ENCODE results near the gene RACK1. TPM values are rescaled to one million over a fixed set of nuclear protein-coding genes. Genes with fewer than 3 reads are reported as not detected.
"Not testable (repeated sequence)": the region's sequence is repeated elsewhere in the genome, so short reads cannot be mapped to it uniquely, and the experiment has no call there.

The RACK1 gene
- total RNA-seq, 1 donor from 2014 or later = 2,123 TPM

DNA sequence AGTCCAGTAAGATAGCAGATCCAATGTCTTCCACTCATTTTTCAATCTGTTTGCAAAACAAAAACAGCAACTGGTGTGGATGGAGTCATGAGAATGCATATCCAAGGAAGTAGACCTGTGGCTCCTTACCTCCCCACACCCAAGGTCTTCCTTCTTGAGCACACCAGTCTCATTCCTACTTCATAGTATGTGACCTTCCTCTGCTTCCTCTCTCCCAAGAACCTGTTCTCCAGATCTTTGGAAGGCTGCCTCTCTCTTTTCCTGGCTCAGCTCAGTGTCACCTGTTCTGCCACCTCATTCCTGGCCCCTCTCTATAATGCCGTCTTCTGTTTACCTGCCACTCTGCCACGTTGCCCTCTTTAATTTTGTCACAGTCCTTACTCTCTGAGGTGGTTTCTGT lies 30.8 kb downstream of the RACK1 start:
- no peaks in the 10 kb centered on the region for H3K36me3 Mint-ChIP-seq (ENCODE audit: low read depth)
- DNase-seq (ENCODE audit: low spot score) = no peak
- peaks cover 22% of the 10 kb centered on the region for H3K4me1 Mint-ChIP-seq (ENCODE audit: low read depth)
- H3K27ac Mint-ChIP-seq = no peak overlapping the region
- intact Hi-C loops (cut with micrococcal nuclease) = no loop called here
- H3K27me3 Mint-ChIP-seq (ENCODE audit: low read depth) = peaks cover 2% of the 10 kb centered on the region
- H3K9me3 Mint-ChIP-seq = no peaks in the 10 kb centered on the region
- no peak overlapping the region for H3K4me3 Mint-ChIP-seq (ENCODE audit: low read depth)

GRCh38 chr5:181212080-181212479 lies 31.6 kb downstream of the RACK1 start:
- DNase-seq (ENCODE audit: low spot score) = no peak
- no peak overlapping the region for H3K27ac Mint-ChIP-seq
- peaks cover 5% of the 10 kb centered on the region for H3K27me3 Mint-ChIP-seq (ENCODE audit: low read depth)
- H3K4me3 Mint-ChIP-seq (ENCODE audit: low read depth) = no peak overlapping the region
- intact Hi-C loops (cut with micrococcal nuclease) = no loop called here
- no peaks in the 10 kb centered on the region for H3K36me3 Mint-ChIP-seq (ENCODE audit: low read depth)
- peaks cover 20% of the 10 kb centered on the region for H3K4me1 Mint-ChIP-seq (ENCODE audit: low read depth)
- no peaks in the 10 kb centered on the region for H3K9me3 Mint-ChIP-seq

- H3K27ac Mint-ChIP-seq = no peak overlapping the region
- intact Hi-C loops (cut with micrococcal nuclease) = no loop called here
- peaks cover 24% of the 10 kb centered on the region for H3K4me1 Mint-ChIP-seq (ENCODE audit: low read depth)
- H3K27me3 Mint-ChIP-seq (ENCODE audit: low read depth) = peaks cover 9% of the 10 kb centered on the region
- peaks cover 2% of the 10 kb centered on the region for H3K36me3 Mint-ChIP-seq (ENCODE audit: low read depth)
- no peak overlapping the region for H3K4me3 Mint-ChIP-seq (ENCODE audit: low read depth)
- DNase-seq (ENCODE audit: low spot score) = no peak
- H3K9me3 Mint-ChIP-seq = no peaks in the 10 kb centered on the region
These were observed 32.5 kb downstream of the RACK1 start for GRCh38 chr5:181211208-181211607.

GRCh38 chr5:181210698-181211097 lies 33.0 kb downstream of the RACK1 start:
- H3K27ac Mint-ChIP-seq; H3K36me3 Mint-ChIP-seq (ENCODE audit: low read depth); DNase-seq (ENCODE audit: low spot score); H3K4me3 Mint-ChIP-seq (ENCODE audit: low read depth); intact Hi-C loops (cut with micrococcal nuclease); H3K9me3 Mint-ChIP-seq: not testable (repeated sequence)
- H3K27me3 Mint-ChIP-seq (ENCODE audit: low read depth) = peaks cover 14% of the 10 kb centered on the region
- H3K4me1 Mint-ChIP-seq (ENCODE audit: low read depth) = peaks cover 27% of the 10 kb centered on the region

DNA sequence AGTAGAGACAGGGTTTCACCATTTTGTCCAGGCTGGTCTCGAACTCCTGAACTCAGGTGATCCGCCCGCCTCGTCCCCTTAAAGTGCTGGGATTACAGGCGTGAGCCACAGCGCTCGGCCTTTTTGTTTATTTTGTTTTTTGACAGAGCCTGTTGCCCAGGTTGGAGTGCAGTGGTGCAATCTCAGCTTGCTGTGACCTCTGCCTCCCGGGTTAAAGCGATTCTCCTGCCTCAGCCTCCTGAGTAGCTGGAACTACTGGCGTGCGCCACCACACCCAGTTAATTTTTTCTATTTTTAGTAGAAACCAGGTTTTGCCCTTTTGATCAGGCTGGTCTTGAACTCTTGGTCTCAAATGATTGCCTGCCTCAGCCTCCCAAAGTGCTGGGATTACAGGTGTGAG lies 33.6 kb downstream of the RACK1 start:
- intact Hi-C loops (cut with micrococcal nuclease); H3K4me3 Mint-ChIP-seq (ENCODE audit: low read depth); H3K27ac Mint-ChIP-seq; DNase-seq (ENCODE audit: low spot score); H3K9me3 Mint-ChIP-seq; H3K36me3 Mint-ChIP-seq (ENCODE audit: low read depth): not testable (repeated sequence)
- peaks cover 30% of the 10 kb centered on the region for H3K4me1 Mint-ChIP-seq (ENCODE audit: low read depth)
- H3K27me3 Mint-ChIP-seq (ENCODE audit: low read depth) = peaks cover 16% of the 10 kb centered on the region

GRCh38 chr5:181209006-181209405 lies 34.7 kb downstream of the RACK1 start:
- peaks cover 18% of the 10 kb centered on the region for H3K27me3 Mint-ChIP-seq (ENCODE audit: low read depth)
- not testable (repeated sequence) for H3K27ac Mint-ChIP-seq; H3K36me3 Mint-ChIP-seq (ENCODE audit: low read depth); H3K4me3 Mint-ChIP-seq (ENCODE audit: low read depth); DNase-seq (ENCODE audit: low spot score); H3K9me3 Mint-ChIP-seq
- peaks cover 30% of the 10 kb centered on the region for H3K4me1 Mint-ChIP-seq (ENCODE audit: low read depth)
- intact Hi-C loops (cut with micrococcal nuclease) = loop anchor here (5.0 kb wide), 1 partner anchor 37 kb away; no protein-coding TSS in a partner anchor

DNA sequence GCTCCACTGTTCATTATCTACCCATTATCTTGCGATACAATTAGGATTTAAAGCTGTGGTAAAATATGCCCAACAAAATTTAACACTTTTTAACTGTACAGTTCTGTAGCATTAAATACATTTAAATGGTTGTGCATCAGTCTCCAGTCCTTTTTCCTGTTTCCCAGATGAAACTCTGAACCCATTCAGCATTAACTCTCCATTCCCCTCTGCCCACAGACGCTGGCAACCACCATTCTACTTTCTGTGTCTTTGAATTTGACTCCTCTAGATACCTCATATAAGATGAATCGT lies 35.8 kb downstream of the RACK1 start:
- Mint-ChIP-seq H3K4me3 (ENCODE audit: low read depth) (peak overlapping the region; percentile 90), H3K36me3 (ENCODE audit: low read depth) (peaks cover 2% of the 10 kb centered on the region), H3K4me1 (ENCODE audit: low read depth) (peaks cover 31% of the 10 kb centered on the region), H3K27ac (peak overlapping the region; percentile 92), H3K9me3 (no peaks in the 10 kb centered on the region), H3K27me3 (ENCODE audit: low read depth) (peaks cover 24% of the 10 kb centered on the region)
- intact Hi-C loops (cut with micrococcal nuclease) = loop anchor here (1.0 to 5.0 kb wide), 4 partner anchors 10 to 36 kb away; no protein-coding TSS in a partner anchor
- DNase-seq (ENCODE audit: low spot score) = no peak

DNA sequence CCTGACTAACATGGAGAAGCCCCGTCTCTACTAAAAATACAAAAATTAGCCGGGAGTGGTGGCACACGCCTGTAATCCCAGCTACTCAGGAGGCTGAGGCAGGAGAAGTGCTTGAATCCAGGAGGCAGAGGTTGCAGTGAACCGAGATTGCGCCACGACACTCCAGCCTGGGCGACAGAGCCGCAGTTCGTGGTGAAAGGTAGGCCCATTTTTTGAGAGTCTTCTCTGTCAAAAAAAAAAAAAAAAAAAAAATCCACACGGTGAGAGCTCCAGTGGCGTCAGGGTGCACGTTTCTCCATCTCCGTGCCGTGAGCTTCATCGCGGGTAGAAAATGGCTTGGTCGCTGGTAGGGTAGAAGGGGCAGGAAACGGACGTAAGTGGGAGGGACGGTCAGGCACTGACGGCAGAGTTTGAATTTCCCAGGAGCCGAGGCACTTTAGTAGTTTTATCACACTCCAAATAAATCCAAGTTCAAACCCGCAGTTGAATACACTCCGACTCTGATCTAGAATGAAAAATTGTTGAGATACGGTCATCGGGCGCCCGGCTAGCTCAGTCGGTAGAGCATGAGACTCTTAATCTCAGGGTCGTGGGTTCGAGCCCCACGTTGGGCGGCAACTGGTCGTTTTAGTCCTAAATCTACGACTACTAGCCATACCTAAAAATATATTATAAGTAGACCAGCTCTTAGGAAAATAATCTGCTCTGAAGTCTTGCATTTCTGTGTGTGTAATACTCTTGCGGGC lies 36.3 kb downstream of the RACK1 start:
- Mint-ChIP-seq H3K27ac (peak overlapping the region; percentile 92), H3K4me1 (ENCODE audit: low read depth) (peaks cover 31% of the 10 kb centered on the region), H3K27me3 (ENCODE audit: low read depth) (peaks cover 24% of the 10 kb centered on the region), H3K36me3 (ENCODE audit: low read depth) (peaks cover 2% of the 10 kb centered on the region), H3K4me3 (ENCODE audit: low read depth) (peak overlapping the region; percentile 90), H3K9me3 (no peaks in the 10 kb centered on the region)
- DNase-seq (ENCODE audit: low spot score) = peak; percentile 74
- intact Hi-C loops (cut with micrococcal nuclease) = loop anchor here (1.0 to 5.0 kb wide), 4 partner anchors 11 to 35 kb away; no protein-coding TSS in a partner anchor

DNA sequence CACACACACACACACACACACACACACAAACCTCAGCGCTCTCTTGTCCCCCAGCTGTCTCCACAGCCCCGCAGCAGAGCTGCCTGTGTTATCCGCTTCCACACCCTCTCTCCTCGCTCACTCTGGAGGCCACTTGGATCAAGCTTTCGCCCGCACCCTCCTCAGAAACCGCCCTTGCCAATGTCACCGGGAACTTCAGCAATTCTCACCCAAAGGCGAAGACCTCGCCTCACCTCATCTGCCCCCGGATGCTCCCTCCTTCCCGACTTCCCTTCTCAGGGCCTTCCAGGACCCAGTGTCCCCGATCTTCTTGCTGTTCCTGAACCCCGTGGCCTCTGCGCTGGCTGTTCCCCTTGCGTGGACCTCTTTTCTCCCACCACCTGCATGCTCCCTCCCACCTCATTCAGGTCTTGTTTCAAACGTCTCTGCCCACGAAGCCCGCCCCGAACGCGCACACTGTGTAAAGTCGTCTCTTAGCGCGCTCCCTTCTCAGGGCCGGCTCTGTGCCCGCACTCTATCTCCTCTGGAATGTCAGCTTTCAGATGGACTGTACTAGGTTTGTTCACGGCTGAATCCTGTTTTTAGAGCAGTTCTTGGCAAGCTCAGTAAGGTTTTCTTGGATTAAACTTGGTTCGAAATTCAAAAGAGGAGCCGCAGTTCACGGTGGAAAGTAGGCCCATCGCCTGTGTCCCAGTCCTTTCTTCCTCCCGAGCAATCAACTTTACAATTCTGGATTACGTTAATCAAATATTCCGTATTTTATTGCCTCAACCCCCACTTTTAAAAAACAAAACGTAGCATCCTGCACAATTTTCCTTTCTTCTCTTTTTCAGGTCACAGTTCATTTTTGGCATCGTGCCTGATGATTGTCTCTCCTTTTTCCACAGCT lies 37.7 kb downstream of the RACK1 start:
- peaks cover 27% of the 10 kb centered on the region for H3K27me3 Mint-ChIP-seq (ENCODE audit: low read depth)
- peaks cover 2% of the 10 kb centered on the region for H3K36me3 Mint-ChIP-seq (ENCODE audit: low read depth)
- H3K27ac Mint-ChIP-seq = peak overlapping the region; percentile 92
- no peaks in the 10 kb centered on the region for H3K9me3 Mint-ChIP-seq
- intact Hi-C loops (cut with micrococcal nuclease) = loop anchor here (1.0 to 5.0 kb wide), 2 partner anchors 34 to 35 kb away; no protein-coding TSS in a partner anchor
- H3K4me3 Mint-ChIP-seq (ENCODE audit: low read depth) = peak overlapping the region; percentile 90
- H3K4me1 Mint-ChIP-seq (ENCODE audit: low read depth) = peaks cover 28% of the 10 kb centered on the region
- DNase-seq (ENCODE audit: low spot score) = no peak

DNA sequence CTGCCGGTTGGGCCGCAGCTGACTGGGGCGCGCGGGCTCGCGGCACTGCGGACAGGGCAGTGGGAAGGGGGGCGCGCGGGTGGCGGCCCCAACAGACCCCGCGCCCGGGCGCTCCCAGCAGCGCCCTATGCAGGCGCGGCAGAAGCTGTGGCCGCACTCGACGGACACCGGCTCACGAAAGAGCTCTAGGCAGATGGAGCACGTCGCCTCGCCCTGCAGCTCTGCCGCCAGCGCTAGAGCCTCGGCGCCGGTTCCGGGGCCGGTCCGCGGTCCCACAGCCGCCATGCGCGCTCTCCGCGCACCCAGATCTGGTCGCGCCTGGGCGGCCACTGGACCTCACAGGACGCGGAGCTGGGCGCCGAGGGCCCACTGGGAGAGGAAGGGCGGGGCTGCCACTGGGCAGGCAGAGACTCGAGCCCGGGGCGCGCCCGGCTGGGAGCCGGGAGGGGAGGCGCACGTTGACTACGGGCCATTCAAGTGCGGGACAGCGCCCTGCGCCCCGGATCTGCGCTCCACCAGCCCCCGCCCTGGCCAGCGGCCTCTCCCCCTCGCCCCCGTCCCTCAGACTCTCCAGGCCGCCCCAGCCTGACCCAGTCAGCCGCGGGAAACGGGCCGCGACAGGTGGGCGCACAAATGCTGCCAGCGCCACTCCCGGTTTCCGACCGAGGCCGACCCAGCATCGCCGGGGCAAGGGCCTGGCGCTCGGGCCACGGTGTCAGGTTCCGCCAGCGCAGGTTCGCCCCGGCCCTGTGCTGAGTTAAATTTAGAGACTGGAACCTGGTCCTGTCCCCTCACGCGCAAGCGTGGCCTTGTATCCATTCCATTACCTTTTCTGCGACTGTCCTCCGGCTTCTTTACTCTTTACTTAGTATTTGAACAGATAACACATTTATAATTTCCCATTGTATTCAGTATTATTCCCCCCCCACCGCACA lies 38.6 kb downstream of the RACK1 start, which contains the start of gene TRIM7:
TRIM7 (minus strand) TSS at position 371 of the 935 bp plus-strand sequence; CDS start at position 285, 86 bp downstream.
- intact Hi-C loops (cut with micrococcal nuclease) = loop anchor here (1.0 to 5.0 kb wide), 2 partner anchors 33 to 36 kb away; no protein-coding TSS in a partner anchor

GRCh38 chr5:181204113-181204825 lies 39.4 kb downstream of the RACK1 start:
- H3K27ac Mint-ChIP-seq = peak overlapping the region; percentile 43
- peaks cover 2% of the 10 kb centered on the region for H3K36me3 Mint-ChIP-seq (ENCODE audit: low read depth)
- intact Hi-C loops (cut with micrococcal nuclease) = no loop called here
- H3K4me1 Mint-ChIP-seq (ENCODE audit: low read depth) = peaks cover 28% of the 10 kb centered on the region
- peak overlapping the region; percentile 81 for H3K4me3 Mint-ChIP-seq (ENCODE audit: low read depth)
- H3K27me3 Mint-ChIP-seq (ENCODE audit: low read depth) = peaks cover 32% of the 10 kb centered on the region
- no peak for DNase-seq (ENCODE audit: low spot score)
- H3K9me3 Mint-ChIP-seq = no peaks in the 10 kb centered on the region

More for the DNA sequence above, 38.6 kb downstream of the RACK1 start, which contains the start of gene TRIM7:
- Mint-ChIP-seq H3K27me3 (ENCODE audit: low read depth) (peaks cover 31% of the 10 kb centered on the region), H3K36me3 (ENCODE audit: low read depth) (peaks cover 2% of the 10 kb centered on the region), H3K9me3 (no peaks in the 10 kb centered on the region), H3K27ac (peak within 1 kb of the TSS; percentile 43), H3K4me1 (ENCODE audit: low read depth) (peaks cover 28% of the 10 kb centered on the region), H3K4me3 (ENCODE audit: low read depth) (peak within 1 kb of the TSS; percentile 90)
- DNase-seq (ENCODE audit: low spot score) = no peak

All from activated T-helper 2 cell treated with anti-CD3 and anti-CD28 coated beads, Interferon-gamma antibody, Interleukin-2, Interleukin-4, amounts not matched to agents 10 μg/mL and 5 μg/mL and 100 μg/mL, durations not matched to agents 14 hours and 24 hours and 36 hours (primary cell).